T-helper 2 cell treated with Interferon-gamma antibody and Interleukin-4, amounts not matched to agents 100 ng/mL and 5 ng/mL, for 36 hours (primary cell): ENCODE data around the gene CTSS. TPM values are rescaled to one million over a fixed set of nuclear protein-coding genes. Genes with fewer than 3 reads are reported as not detected.
"Not testable (repeated sequence)": the region's sequence is repeated elsewhere in the genome, so short reads cannot be mapped to it uniquely, and the experiment has no call there.

Experiments used
- intact Hi-C: fragments of 100-400 bp; cut with micrococcal nuclease; formaldehyde crosslinking; loops from one replicate; pipeline ENCODE4 v1.15.1; 2023
- total RNA-seq: library from RNA; stranded (reverse); gene quantifications from 2 replicates; pipeline ENCODE4 v1.2.3, GENCODE V29; 2022

CTSS gene
- total RNA-seq, 1 donor from 2014 or later: 80.4 TPM

DNA sequence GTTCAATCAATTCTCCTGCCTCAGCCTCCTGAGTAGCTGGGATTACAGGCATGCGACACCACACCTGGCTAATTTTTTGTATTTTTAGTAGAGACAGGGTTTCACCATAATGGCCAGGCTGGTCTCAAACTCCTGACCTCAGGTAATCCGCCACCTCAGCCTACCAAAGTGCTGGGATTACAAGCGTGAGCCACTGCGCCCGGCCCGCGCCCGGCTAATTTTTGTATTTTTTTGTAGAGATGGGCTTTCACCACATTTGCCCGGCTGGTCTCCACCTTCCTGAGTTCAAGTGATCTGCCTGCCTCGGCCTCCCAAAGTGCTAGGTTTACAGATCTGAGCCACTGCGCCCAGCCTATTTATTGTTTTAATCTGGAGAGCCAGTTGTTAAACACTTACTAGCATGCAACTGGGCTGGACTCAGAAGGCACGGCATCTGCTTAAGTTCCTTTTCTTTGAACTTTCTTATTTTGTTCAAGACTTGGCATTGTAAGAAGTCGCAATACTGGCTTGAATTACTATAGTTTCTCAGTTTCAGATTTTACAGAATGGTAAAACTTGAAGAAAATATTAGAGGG, 10.4 kb upstream of the CTSS start:
- intact Hi-C loops: not testable (repeated sequence)

GRCh38 chr1:150775276-150775675, 9.7 kb upstream of the CTSS start:
- intact Hi-C loops: no loop called here

DNA sequence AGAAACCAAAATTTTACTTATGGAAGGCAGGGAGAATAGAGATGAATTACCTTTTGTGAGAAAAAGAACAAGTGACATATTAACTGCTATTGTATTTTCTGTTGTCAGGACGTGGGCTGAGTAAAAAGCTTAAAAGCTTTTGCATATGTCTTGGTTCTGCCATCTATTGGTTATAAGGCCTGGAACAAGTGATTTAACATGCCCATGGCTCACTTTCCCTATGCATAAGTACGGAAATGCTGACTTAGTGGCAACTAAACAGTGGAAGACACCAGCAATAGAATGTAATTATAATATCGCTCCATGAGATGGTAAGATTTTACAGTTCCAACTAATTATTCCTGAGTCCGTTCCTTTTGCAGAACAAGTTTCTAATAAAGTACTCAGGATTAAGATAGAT, 6.7 kb upstream of the CTSS start:
- intact Hi-C loops: no loop called here

- intact Hi-C loops: loop anchor here (5.0 to 10.0 kb wide), 4 partner anchors 127 to 203 kb away; partner anchors contain the start of gene ENSA
Observed at GRCh38 chr1:150767704-150768103, 2.1 kb upstream of the CTSS start.

GRCh38 chr1:150765977-150766301, 361 bp upstream of the CTSS start:
- intact Hi-C loops: loop anchor here (5.0 to 10.0 kb wide), 4 partner anchors 129 to 201 kb away; partner anchors contain the start of gene ENSA

- intact Hi-C loops: loop anchor here (5.0 to 10.0 kb wide), 4 partner anchors 130 to 200 kb away; partner anchors contain the start of gene ENSA
Observed at GRCh38 chr1:150764617-150765101, 919 bp downstream of the CTSS start.

DNA sequence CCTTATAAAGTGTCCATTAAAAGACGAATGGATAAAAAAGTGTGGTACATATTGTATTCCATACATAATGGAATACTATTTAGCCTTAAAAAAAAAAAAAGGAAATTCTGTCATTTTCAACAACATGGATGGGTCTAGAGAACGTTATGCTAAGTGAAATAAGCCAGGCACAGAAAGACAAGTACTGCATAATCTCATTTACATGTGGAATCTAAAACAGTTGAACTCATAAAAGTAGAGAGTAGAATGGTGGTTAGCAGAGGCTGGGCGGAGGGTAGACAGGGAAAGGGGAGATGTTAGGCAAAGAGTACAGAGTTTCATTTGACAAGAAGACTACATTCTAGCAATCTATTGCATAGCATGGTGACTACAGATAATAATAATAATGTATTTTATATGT, 2.6 kb downstream of the CTSS start:
- intact Hi-C loops: loop anchor here (10.0 kb wide), 3 partner anchors 132 to 198 kb away; partner anchors contain the start of gene ENSA

DNA sequence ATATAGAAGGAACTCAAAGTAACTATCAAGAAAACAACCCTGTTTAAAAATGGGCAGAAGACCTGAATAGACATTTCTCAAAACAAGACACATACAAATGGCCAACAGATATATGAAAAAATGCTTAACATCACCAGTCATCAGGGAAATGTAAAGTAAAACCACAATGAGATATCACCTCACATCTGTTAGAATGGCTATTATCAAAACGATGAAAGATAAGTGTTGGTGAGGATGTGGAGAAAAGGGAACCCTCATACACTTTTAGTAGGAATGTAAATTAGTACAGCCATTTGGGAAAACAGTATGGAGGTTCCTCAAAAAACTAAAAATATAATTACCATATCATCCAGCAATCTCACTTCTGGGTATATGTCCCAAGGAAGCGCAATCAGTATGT, 3.0 kb downstream of the CTSS start:
- intact Hi-C loops: loop anchor here (10.0 kb wide), 3 partner anchors 132 to 198 kb away; partner anchors contain the start of gene ENSA

DNA sequence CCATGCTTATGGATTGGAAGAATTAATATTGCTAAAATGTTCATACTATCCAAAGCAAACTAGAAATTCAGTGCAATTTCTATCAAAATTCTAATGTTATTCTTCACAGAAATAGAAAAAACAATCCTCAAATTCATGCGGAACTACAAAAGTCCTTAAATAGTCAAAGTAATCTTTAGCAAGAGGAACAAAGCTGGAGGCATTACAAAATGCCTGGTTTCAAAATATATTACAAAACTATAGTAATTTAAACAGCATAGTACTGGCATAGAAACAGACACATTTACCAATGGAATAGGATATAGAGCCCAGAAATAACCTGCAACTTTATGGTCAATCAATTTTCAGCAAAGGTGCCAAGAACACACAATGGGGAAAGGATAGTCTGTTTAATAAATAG, 3.8 kb downstream of the CTSS start:
- intact Hi-C loops: loop anchor here (10.0 kb wide), 3 partner anchors 133 to 197 kb away; partner anchors contain the start of gene ENSA

DNA sequence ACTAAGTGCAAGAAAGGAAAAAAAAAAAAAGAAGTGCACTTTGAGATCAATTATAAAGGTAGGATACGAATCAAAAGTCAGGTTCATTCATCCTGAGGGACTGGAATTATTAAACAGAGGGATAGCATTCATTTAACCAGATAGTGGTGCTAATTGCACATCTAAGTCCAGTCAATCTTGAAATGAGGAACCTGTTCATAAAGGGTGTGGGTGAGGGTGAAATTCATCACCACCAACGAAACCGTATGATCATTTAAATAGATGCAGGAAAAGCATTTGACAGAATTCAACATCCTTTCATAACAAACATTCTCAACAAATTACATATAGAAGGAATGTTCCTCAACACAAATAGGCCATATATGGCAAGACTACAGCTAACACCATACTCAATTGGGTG, 5.6 kb downstream of the CTSS start:
- intact Hi-C loops: loop anchor here (10.0 kb wide), 3 partner anchors 135 to 195 kb away; partner anchors contain the start of gene ENSA

DNA sequence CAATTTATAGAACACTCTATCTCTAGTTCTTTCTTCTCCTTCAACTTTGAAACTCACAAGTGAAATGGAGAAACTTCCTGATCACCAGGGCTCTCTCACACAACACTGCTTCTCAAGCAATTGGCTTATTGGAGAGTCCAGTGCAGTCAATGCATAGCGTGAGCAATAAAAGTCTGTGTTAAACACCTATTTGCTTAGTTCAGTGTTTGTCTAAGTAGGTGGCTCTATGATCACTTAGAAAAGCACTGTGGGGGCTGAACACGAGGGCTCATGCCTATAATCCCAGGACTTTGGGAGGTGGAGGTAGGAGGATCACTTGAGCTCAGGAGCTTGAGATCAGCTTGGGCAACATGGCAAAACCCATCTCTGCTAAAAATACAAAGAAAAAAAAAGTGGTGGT, 12.2 kb downstream of the CTSS start:
- intact Hi-C loops: no loop called here

GRCh38 chr1:150751443-150751842, 14.1 kb downstream of the CTSS start:
- intact Hi-C loops: no loop called here

DNA sequence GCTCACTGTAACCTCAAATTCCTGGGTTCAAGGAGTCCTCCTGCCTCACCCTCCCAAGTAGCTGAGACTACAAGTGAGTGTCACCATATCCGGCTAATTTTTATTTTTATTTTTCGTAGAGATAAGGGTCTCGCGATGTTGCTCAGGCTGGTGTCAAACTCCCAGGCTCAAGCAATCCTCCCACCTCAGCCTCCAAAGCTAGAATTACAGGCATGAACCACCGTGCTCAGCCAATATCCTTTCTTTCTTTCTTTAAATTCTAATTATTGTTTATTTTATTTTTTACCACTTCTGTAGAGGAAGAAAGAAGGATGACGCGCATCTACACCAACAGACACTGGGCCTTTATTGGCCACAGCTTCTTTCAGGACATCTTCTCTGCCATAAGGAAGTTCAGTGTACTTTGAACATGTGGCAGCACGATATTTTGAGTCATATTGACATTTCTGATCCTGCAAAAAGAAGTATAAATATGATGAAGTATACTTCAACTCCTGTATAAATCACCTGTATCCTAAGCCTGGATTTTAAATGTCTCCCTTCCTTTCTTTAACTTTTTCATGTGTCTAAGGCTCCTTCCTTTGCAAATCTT, 15.8 kb downstream of the CTSS start:
- intact Hi-C loops: no loop called here

GRCh38 chr1:150748878-150749719, 16.5 kb downstream of the CTSS start:
- intact Hi-C loops: no loop called here

- intact Hi-C loops: no loop called here
Observed at GRCh38 chr1:150730130-150730721, 35.4 kb downstream of the CTSS start.

GRCh38 chr1:150724336-150724735, 41.2 kb downstream of the CTSS start:
- intact Hi-C loops: no loop called here

- intact Hi-C loops: no loop called here
Observed at GRCh38 chr1:150720703-150721102, 44.9 kb downstream of the CTSS start, which contains the start of gene HORMAD1. Gene HORMAD1 (minus strand): TSS chr1:150720895. CDS start chr1:150719505, 1,390 bp downstream.

GRCh38 chr1:150720098-150720497, 45.5 kb downstream of the CTSS start:
- intact Hi-C loops: no loop called here

DNA sequence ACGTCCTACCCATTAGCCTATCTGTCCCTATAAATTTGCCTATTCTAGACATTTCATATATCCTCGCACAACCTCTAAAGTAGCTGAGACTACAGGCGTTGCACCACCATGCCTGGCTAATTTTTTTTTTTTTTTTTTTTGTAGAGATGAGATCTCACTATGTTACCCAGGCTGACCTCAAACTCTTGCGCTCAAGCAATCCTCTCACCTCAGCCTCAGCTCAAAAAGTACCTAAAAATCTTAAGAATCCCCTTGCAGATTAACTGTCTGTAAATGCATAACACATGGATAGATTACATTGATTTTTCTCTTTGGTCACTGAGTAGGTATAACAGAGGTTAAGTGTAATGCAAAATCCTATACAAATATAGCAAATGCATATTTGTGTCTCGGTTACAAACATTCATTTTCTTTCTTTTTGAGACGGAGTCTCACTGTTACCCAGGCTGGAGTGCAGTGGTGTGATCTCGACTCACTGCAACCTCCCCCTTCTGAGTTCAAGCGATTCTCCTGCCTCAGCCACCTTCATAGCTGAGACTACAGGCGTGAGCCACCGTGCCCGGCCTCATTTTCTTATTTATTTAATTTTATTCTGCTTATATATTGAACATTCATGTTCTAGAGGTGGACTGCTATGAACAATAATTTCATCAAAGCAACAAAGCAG, 47.2 kb downstream of the CTSS start:
- intact Hi-C loops: no loop called here

- intact Hi-C loops: not testable (repeated sequence)
Observed at GRCh38 chr1:150709031-150709430, 56.5 kb downstream of the CTSS start.

DNA sequence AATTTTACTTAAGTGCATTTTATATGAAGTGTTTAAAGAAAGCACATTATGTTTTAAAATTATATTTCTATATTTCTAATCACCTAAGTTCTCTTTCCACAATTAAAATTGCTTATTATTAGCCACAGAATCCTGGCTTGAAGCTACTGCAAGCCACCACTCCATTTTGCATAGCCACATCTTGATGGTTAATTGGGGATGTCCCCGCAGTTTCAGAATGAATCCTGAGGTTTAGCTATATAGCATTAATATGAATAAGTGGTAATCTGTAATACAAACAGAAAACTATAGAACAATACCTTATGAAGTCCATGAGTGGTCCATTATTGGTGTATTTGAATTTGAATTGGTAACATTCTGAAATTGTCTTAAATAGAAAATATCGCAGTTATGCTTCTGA, 57.0 kb downstream of the CTSS start:
- intact Hi-C loops: no loop called here
